ENCODE results near the gene SLC12A4. TPM values are rescaled to one million over a fixed set of nuclear protein-coding genes. Genes with fewer than 3 reads are reported as not detected.

The SLC12A4 gene
- total RNA-seq, 1 experiment from 2014 or later = 11.0 TPM

DNA sequence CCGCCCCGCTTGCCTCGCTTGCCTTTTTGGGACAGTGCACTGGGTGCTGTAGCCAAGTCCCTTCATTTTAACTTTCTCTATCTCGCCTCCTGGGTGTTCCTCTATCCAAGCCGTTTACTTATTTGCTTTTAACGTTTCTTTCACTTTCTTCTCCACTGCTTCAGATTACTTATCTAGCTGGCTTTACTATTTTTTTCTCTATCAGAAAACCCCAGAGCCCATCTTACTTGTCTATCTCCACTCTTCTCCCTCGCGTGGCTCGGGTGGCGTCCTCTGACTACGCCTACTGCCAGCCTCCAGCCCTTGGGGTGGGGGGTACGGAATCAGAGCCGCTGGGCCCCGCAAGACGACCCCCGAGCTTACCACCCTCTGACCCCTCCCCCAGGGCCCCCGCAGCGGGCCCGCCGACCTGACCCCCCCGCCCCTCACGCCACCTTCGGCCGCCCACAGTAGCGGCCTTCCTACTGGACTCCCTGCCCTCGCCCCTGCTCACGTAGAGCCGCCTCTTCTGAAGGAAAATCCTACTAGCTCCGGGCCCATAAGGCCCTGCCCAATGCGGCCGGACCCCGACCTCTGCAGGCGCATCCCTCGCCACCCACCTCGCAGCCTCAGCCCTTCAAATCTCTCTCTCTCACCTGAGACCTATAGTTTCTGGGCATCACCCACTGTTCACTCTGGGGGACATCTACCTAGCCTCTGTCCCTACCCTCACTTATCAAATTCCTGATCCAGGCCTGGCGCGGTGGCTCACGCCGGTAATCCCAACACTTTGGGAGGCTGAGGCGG, 1.0 kb upstream of the SLC12A4 start:
- Histone ChIP-seq H2AFZ (ENCODE audit: low read length) (peak overlapping the region; percentile 90; the same call in 1 of the 2 replicates), H3K27ac (ENCODE audit: low read length) (no peak overlapping the region)

GRCh38 chr16:67967958-67968399, 458 bp downstream of the SLC12A4 start:
- peak; percentile 78 for DNase-seq
- peak overlapping the region; percentile 74 for H3K4me3 ChIP-seq (ENCODE audit: low read length)
- no peaks in the 10 kb centered on the region for H4K20me1 ChIP-seq (ENCODE audit: insufficient read depth, low read depth, low read length)
- peak overlapping the region; percentile 78; the same call in 1 of the 2 replicates for H2AFZ ChIP-seq (ENCODE audit: low read length)
- peaks cover 20% of the 10 kb centered on the region for H3K4me1 ChIP-seq (ENCODE audit: low read length)
- peak overlapping the region; percentile 82 for H3K4me2 ChIP-seq (ENCODE audit: low read depth, low read length, poor library complexity, severe bottlenecking)
- H3K36me3 ChIP-seq (ENCODE audit: insufficient read depth, low read length) = no peaks in the 10 kb centered on the region
- H3K79me2 ChIP-seq (ENCODE audit: low read length) = no peaks in the 10 kb centered on the region
- H3K9me3 ChIP-seq (ENCODE audit: low read length) = no peaks in the 10 kb centered on the region
- H3K27me3 ChIP-seq (ENCODE audit: low read length) = no peaks in the 10 kb centered on the region
- peak overlapping the region; percentile 72 for H3K9ac ChIP-seq (ENCODE audit: low read length)
- peak overlapping the region; percentile 21; the same call in 1 of the 2 replicates for H3K27ac ChIP-seq (ENCODE audit: low read length)
- no peaks in the 10 kb centered on the region for H3K9me2 ChIP-seq (replicated peaks; ENCODE audit: insufficient read depth, low read length)

More for the DNA sequence above, 1.0 kb upstream of the SLC12A4 start:
- H3K36me3 ChIP-seq (ENCODE audit: insufficient read depth, low read length) = no peaks in the 10 kb centered on the region
- DNase-seq = no peak
- H3K9ac ChIP-seq (ENCODE audit: low read length) = peak overlapping the region; percentile 72
- H3K79me2 ChIP-seq (ENCODE audit: low read length) = no peaks in the 10 kb centered on the region
- peak overlapping the region; percentile 74; the same call in 1 of the 2 replicates for H3K4me3 ChIP-seq (ENCODE audit: low read length)
- no peaks in the 10 kb centered on the region for H3K27me3 ChIP-seq (ENCODE audit: low read length)
- H3K9me3 ChIP-seq (ENCODE audit: low read length) = no peaks in the 10 kb centered on the region
- peaks cover 20% of the 10 kb centered on the region for H3K4me1 ChIP-seq (ENCODE audit: low read length)
- H3K4me2 ChIP-seq (ENCODE audit: low read depth, low read length, poor library complexity, severe bottlenecking) = peak overlapping the region; percentile 82
- no peaks in the 10 kb centered on the region for H3K9me2 ChIP-seq (replicated peaks; ENCODE audit: insufficient read depth, low read length)
- H4K20me1 ChIP-seq (ENCODE audit: insufficient read depth, low read depth, low read length) = no peaks in the 10 kb centered on the region

DNA sequence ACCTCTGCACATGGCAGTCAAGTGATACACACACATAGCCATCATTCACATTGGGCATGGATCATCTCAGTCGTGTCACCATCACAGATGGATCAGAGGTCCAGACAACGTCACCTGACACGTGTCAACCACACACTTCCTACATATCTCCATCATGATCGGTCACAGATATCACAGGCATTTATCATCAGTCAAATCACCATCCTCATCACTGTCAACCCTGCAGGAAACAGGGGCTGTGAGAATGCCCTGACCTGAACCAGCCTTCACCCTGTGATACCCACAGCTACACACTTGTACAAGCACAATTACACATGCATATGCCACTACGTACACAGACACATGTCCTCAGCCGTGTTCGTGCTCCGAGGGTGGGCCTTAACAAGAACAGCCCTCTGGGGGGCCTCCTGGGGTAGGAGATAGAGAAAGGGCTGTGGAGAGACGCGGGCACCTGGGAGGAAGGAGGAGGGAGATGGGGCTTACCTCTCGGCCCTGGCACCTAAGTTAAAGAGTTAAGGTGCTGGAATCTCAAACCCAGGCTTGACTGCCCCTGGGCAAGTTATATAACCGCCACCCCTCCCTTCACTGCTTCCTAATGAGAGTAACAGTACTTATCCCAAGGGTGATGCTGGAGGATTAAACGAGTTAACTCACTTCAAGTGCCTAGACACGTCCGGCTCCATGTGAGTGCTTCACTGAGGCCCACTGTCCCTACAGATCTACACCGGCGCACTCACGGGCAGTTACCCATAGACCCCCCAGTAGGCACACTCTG, 1.1 kb downstream of the SLC12A4 start:
- H3K4me3 ChIP-seq (ENCODE audit: low read length) = peak overlapping the region; percentile 74
- H3K4me1 ChIP-seq (ENCODE audit: low read length) = peaks cover 20% of the 10 kb centered on the region
- H3K9ac ChIP-seq (ENCODE audit: low read length) = peak overlapping the region; percentile 72
- peak overlapping the region; percentile 21; the same call in 1 of the 2 replicates for H3K27ac ChIP-seq (ENCODE audit: low read length)
- peak overlapping the region; percentile 82 for H3K4me2 ChIP-seq (ENCODE audit: low read depth, low read length, poor library complexity, severe bottlenecking)
- no peaks in the 10 kb centered on the region for H3K27me3 ChIP-seq (ENCODE audit: low read length)
- H3K9me2 ChIP-seq (replicated peaks; ENCODE audit: insufficient read depth, low read length) = no peaks in the 10 kb centered on the region
- H3K9me3 ChIP-seq (ENCODE audit: low read length) = no peaks in the 10 kb centered on the region
- H3K79me2 ChIP-seq (ENCODE audit: low read length) = no peaks in the 10 kb centered on the region
- no peaks in the 10 kb centered on the region for H3K36me3 ChIP-seq (ENCODE audit: insufficient read depth, low read length)
- no peaks in the 10 kb centered on the region for H4K20me1 ChIP-seq (ENCODE audit: insufficient read depth, low read depth, low read length)
- peak overlapping the region; percentile 78; the same call in 1 of the 2 replicates for H2AFZ ChIP-seq (ENCODE audit: low read length)
- peak; percentile 66 for DNase-seq

DNA sequence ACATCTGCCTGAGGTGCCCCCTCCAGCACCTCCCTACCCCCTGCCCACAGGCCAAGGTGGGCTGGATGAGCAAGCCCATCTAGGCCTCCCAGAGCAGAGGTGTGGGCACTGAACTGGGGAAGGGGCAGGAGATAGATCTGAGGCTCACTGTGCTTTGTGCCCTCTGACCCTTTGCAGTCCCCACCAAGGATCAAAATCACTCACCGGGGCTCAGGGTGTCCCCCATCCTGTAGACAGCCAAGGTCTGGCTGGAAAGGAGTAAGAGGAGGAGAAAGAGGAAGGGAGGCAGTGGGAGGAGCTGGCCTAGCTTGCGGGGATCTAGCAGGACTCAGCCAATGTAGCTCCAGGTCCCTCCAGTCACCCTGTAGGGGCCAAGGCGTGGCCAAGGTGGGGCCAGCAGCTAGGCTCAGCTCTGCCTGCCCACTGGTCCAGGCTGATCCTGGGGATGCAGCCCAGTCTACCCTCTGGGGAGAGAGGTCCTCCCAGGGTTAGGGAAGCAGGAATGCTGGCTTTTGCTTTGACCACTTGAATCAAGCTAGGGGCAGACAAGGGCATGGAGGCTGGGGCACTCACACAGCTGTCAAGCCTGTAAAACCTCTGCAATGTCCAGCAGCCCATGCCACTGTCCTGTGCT, 1.8 kb downstream of the SLC12A4 start:
- Histone ChIP-seq H3K4me3 (ENCODE audit: low read length) (peak overlapping the region; percentile 74; the same call in 1 of the 2 replicates), H4K20me1 (ENCODE audit: insufficient read depth, low read depth, low read length) (no peaks in the 10 kb centered on the region), H3K27ac (ENCODE audit: low read length) (no peak overlapping the region), H3K4me1 (ENCODE audit: low read length) (peaks cover 20% of the 10 kb centered on the region), H3K9me2 (replicated peaks; ENCODE audit: insufficient read depth, low read length) (no peaks in the 10 kb centered on the region), H3K79me2 (ENCODE audit: low read length) (no peaks in the 10 kb centered on the region), H3K4me2 (ENCODE audit: low read depth, low read length, poor library complexity, severe bottlenecking) (peak overlapping the region; percentile 82), H3K27me3 (ENCODE audit: low read length) (no peaks in the 10 kb centered on the region), H3K36me3 (ENCODE audit: insufficient read depth, low read length) (no peaks in the 10 kb centered on the region), H2AFZ (ENCODE audit: low read length) (no peak overlapping the region), H3K9me3 (ENCODE audit: low read length) (no peaks in the 10 kb centered on the region), H3K9ac (ENCODE audit: low read length) (peak overlapping the region; percentile 72)
- no peak for DNase-seq

DNA sequence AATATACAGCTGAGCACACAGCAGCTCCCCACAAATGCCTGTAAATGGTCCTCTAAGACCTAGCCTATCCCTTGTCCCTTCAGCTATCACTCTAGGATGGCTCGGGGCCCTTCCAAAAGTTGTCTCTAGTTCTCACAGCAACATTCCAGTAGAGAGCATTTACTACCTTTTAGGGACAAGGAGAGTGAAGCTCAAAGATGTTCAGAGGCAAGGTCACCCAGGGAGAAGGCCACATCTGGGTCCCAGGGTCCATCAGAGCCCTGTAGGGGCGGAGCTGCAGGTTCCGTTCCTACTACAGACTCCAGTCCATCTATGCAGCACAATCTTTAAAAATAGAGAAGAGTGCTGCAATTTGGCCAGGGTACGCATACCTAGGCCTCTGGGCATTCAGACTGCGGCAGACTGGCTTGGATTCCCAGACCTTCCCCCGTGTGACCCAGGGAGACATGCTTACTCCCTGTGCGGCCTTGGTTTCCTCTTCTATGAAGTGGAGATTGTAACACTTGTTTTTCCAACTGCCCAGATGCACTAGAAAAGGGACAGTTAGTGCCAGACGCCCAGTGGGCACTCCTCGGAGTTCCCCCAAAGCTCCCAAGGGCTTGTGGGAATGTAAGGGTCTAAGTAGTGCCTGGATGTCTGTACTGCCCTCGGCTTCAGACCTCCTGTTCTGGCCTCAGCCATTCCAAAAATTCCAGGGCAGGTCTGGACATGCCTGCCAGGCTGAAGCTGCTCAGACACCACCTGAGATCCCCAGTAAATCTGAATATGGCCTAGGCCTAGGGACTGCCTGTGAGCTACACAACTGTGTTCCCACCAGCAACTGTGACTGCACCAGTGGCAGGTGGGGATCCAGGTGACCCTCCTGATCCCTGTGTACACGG, 2.5 kb downstream of the SLC12A4 start:
- Histone ChIP-seq H3K27me3 (ENCODE audit: low read length) (no peaks in the 10 kb centered on the region), H2AFZ (ENCODE audit: low read length) (no peak overlapping the region), H4K20me1 (ENCODE audit: insufficient read depth, low read depth, low read length) (no peaks in the 10 kb centered on the region), H3K27ac (ENCODE audit: low read length) (no peak overlapping the region), H3K4me2 (ENCODE audit: low read depth, low read length, poor library complexity, severe bottlenecking) (no peak overlapping the region), H3K4me3 (ENCODE audit: low read length) (no peak overlapping the region), H3K9me2 (replicated peaks; ENCODE audit: insufficient read depth, low read length) (no peaks in the 10 kb centered on the region), H3K79me2 (ENCODE audit: low read length) (no peaks in the 10 kb centered on the region), H3K36me3 (ENCODE audit: insufficient read depth, low read length) (no peaks in the 10 kb centered on the region), H3K4me1 (ENCODE audit: low read length) (peaks cover 20% of the 10 kb centered on the region), H3K9ac (ENCODE audit: low read length) (no peak overlapping the region), H3K9me3 (ENCODE audit: low read length) (no peaks in the 10 kb centered on the region)
- DNase-seq = no peak

DNA sequence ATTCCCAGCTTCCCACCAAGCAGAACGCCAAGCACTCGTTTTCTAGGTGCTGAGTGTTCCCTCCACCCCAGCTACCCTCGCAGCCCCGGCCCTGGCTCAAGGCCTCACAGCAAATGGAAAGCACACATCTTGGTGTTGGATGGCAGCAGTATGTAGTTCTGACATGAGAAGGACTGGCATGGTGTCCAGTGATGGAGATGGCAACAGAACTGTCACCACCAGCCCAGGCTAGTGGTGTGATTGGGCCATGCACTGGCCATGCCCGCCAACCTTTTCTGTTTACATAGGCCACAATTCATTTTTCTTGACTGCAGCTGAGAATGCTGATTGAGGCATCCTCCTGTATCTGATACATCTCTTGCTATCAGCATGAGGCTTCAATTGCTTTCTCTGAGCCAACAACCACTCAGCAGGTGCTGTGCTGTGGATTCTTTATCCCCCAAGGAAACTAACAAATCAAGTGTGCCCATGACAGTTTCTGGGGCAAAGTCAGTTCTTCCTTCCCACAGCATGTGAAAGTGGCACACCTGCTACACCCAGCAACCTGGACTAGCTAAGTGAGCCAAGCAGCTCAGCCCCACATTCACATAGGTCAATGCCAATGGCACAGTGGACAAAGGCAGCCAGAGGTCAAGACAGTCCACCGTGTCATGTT, 3.8 kb downstream of the SLC12A4 start:
- Histone ChIP-seq H3K4me3 (ENCODE audit: low read length) (no peak overlapping the region), H3K4me1 (ENCODE audit: low read length) (peaks cover 20% of the 10 kb centered on the region), H3K9me2 (replicated peaks; ENCODE audit: insufficient read depth, low read length) (no peaks in the 10 kb centered on the region), H3K9ac (ENCODE audit: low read length) (no peak overlapping the region), H3K36me3 (ENCODE audit: insufficient read depth, low read length) (no peaks in the 10 kb centered on the region), H3K9me3 (ENCODE audit: low read length) (no peaks in the 10 kb centered on the region), H3K4me2 (ENCODE audit: low read depth, low read length, poor library complexity, severe bottlenecking) (no peak overlapping the region), H3K27ac (ENCODE audit: low read length) (no peak overlapping the region), H3K79me2 (ENCODE audit: low read length) (no peaks in the 10 kb centered on the region), H3K27me3 (ENCODE audit: low read length) (no peaks in the 10 kb centered on the region), H2AFZ (ENCODE audit: low read length) (no peak overlapping the region), H4K20me1 (ENCODE audit: insufficient read depth, low read depth, low read length) (no peaks in the 10 kb centered on the region)
- DNase-seq = no peak

DNA sequence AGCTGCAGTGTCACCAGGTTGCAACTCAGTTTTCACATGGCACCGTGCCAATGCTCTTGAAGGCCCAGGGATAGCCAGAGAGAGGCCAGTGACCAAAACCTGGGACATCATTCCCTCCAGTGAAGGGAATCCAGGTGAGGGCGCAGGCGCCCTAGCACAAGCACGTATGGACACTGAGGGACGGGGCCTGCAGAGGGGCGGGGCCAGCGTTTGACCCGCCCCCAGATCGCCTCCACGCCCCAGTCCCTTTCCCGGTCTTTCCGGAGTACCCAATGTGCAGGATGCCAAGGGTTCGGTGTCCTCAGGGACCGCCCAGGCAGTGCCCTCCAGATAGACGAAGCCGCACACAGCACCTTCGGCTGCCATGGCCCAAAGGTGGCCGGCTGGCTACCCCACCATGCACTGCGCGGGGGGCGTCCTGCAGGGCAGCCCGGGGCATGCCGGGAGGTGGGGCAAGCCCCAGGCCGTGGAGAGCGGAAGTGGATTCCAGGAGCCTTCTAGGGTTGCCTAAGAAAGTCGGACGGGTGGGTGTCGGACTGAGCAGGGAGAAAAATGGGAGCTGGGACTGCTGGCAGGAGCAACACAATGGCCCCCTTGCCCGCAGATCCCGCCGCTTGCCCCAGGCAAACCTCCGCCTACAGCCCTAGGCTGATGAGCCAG, 4.6 kb downstream of the SLC12A4 start:
- no peak overlapping the region for H3K9ac ChIP-seq (ENCODE audit: low read length)
- H2AFZ ChIP-seq (ENCODE audit: low read length) = no peak overlapping the region
- no peaks in the 10 kb centered on the region for H3K79me2 ChIP-seq (ENCODE audit: low read length)
- DNase-seq = no peak
- no peaks in the 10 kb centered on the region for H3K27me3 ChIP-seq (ENCODE audit: low read length)
- no peak overlapping the region for H3K4me2 ChIP-seq (ENCODE audit: low read depth, low read length, poor library complexity, severe bottlenecking)
- H3K36me3 ChIP-seq (ENCODE audit: insufficient read depth, low read length) = no peaks in the 10 kb centered on the region
- no peak overlapping the region for H3K27ac ChIP-seq (ENCODE audit: low read length)
- H3K4me3 ChIP-seq (ENCODE audit: low read length) = no peak overlapping the region
- H3K9me3 ChIP-seq (ENCODE audit: low read length) = no peaks in the 10 kb centered on the region
- H3K4me1 ChIP-seq (ENCODE audit: low read length) = peaks cover 15% of the 10 kb centered on the region
- H4K20me1 ChIP-seq (ENCODE audit: insufficient read depth, low read depth, low read length) = no peaks in the 10 kb centered on the region
- H3K9me2 ChIP-seq (replicated peaks; ENCODE audit: insufficient read depth, low read length) = no peaks in the 10 kb centered on the region

Data from Karpas-422 (cell line).